GM13976 (cell line): Measurements from ENCODE around the gene OPN1SW.

Source experiments
- DNase-seq: peaks from one replicate; pipeline ENCODE4 v3.0.0; 2012; ENCODE audit warnings: low spot score
- in situ Hi-C: fragments of 300-500 bp; cut with MboI; formaldehyde crosslinking; loops from one replicate; pipeline ENCODE4 v1.12.0; 2022; ENCODE audit warnings: low sequenced_read_pairs, mixed read lengths, inconsistent platforms; ENCODE audit not compliant: unreplicated experiment
- TF ChIP-seq, protein P1 (sequence below): IDR thresholded peaks from 2 replicates; pipeline ENCODE4 v1.5.1; 2012; ENCODE audit warnings: borderline replicate concordance, mild to moderate bottlenecking; ENCODE audit not compliant: insufficient read depth; ENCODE audit errors: extremely low read depth, missing control alignments, control extremely low read depth

Gene OPN1SW

DNA sequence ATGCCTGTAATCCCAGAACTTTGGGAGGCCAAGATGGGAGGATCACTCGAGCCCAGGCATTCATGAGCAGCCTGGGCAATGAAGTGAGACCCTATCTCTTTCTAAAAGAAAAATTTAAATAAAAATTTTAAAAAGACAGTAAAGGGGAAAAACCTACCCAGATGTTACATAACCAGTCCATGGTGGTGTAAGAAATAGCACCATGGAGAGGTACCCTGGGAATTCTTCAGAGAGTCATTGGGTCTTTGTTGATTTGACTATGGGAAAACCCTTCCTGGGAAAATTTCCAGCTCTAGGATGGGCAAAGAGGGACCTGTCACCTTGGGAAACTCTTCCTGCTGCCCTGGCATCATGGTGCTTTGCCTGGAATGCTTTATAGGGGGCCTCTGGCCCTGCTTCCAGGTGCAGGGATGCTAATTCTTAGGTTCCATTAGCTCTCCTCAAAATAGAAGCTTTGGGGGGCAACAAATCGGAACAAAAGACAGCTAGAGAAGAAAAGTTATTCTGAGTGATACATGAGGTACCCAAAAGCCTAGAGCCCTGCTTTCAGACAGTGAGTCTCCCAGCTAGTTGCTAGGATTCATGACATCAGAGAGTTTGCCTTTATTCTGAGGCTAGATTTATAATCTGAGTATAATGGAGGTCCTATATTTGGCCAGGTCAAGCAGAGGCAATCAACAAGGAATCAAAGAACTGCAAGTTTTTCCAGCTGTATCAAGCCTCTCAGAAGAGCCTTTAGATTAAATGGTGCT lies 26.2 kb upstream of the OPN1SW start:
- DNase-seq: no peak
- TF ChIP-seq, protein P1, sequence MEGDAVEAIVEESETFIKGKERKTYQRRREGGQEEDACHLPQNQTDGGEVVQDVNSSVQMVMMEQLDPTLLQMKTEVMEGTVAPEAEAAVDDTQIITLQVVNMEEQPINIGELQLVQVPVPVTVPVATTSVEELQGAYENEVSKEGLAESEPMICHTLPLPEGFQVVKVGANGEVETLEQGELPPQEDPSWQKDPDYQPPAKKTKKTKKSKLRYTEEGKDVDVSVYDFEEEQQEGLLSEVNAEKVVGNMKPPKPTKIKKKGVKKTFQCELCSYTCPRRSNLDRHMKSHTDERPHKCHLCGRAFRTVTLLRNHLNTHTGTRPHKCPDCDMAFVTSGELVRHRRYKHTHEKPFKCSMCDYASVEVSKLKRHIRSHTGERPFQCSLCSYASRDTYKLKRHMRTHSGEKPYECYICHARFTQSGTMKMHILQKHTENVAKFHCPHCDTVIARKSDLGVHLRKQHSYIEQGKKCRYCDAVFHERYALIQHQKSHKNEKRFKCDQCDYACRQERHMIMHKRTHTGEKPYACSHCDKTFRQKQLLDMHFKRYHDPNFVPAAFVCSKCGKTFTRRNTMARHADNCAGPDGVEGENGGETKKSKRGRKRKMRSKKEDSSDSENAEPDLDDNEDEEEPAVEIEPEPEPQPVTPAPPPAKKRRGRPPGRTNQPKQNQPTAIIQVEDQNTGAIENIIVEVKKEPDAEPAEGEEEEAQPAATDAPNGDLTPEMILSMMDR: no peak
- in situ Hi-C loops: no loop called here

DNA sequence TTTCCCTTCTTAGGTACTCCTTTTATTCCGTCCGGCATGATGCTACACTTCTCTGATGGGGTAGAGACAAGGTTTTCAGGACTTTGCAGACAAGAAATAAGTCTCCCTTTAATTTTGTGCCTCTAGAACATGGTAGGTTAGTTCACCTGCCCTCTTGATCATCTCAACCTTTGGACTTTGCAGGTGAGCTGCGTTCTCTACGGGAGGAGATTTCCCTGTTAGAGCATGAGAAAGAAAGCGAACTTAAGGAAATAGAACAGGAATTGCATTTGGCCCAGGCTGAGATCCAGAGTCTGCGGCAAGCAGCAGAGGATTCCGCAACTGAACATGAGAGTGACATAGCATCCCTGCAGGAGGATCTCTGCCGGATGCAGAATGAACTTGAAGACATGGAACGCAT lies 25.4 kb upstream of the OPN1SW start:
- TF ChIP-seq, protein P1: no peak
- in situ Hi-C loops: no loop called here
- no peak for DNase-seq

DNA sequence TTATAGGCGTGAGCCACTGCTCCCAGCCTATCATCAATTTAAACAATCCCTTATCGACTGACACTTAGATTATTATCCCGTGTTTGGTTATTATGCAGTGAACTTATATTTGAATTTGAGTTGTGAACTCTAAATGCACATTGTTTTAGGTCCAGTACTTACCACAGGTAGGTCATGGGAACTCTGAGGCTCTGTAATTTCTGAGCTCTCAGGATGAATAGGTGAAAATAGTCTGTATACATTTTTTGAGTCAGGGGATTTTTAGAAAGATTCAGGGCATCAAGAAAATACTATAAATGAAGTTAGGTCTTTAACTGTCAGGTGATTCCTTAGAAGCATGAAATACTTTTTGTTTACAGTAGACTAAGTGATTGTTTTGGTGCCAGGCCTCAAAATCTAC lies 25.0 kb upstream of the OPN1SW start:
- TF ChIP-seq, protein P1: no peak
- in situ Hi-C loops: no loop called here
- no peak for DNase-seq

DNA sequence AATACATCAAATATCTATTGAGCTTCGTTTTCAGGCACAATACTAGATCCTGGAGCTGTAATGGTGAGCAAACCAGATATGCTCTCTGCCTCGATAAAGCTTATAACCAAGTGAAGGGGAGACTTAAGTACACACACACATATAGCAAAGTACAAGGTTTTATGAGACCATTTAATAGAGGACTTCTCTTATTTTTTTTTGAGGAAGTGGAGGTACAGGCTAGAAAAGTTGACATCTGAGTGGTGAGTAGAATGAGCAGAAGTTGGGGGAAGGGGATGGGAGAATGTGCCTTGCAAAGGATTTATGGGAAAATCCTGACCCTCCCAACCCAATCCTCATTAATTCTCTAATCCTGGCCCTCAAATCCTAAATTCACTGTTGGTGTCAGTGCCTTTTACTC lies 23.9 kb upstream of the OPN1SW start:
- TF ChIP-seq, protein P1: no peak
- in situ Hi-C loops: no loop called here
- DNase-seq: no peak

DNA sequence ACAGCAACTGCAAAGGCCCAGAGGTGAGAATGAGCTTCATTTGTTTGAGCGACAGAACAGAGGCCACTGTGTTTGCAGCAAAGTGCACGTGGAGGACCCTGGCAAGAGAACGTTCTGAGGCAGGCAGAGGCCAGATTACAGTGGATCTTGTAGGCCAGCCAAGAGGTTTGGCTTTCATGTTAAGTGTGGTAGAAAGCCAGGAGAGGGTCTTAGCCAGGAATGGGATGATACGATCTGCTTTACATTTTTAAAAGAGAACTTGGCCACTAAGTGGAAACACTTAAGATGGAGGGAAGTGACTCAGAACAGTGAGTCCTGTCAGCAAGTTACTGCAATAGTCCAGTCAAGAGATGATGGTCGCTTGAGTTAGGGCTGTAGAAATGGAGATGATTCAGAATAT lies 20.7 kb upstream of the OPN1SW start:
- in situ Hi-C loops: no loop called here
- no peak for DNase-seq

DNA sequence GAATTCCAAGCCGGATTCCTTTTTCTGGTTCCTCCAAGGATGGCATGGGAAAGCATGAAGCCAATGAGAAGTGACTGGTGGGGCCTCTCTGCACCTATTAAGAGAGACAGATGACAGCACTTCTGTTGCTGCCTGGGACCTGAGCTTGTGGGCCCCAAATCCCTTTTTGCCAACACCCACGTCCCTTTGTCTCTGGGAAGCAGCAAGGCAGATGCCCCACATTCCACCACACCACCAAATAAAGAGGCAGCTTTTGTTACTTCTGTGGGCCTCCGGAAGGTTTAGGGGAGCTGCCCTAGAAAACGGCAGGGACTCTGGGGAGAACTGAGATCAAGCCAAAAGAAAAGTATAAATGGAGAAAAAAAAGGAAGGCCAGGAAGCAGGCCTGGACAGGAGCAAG lies 19.5 kb upstream of the OPN1SW start:
- in situ Hi-C loops: no loop called here

More for the DNA sequence above, 20.7 kb upstream of the OPN1SW start:
- TF ChIP-seq, protein P1: no peak

More for the DNA sequence above, 19.5 kb upstream of the OPN1SW start:
- DNase-seq: no peak
- TF ChIP-seq, protein P1: no peak
